Measurements from ENCODE around the gene GOLGA6L22.
"Not testable (repeated sequence)": the region's sequence is repeated elsewhere in the genome, so short reads cannot be mapped to it uniquely, and the experiment has no call there.

The GOLGA6L22 gene

GRCh38 chr15:22458603-22459002, at the start of gene GOLGA6L22:
GOLGA6L22 (plus strand) TSS chr15:22458903; CDS start chr15:22458994, 91 bp downstream.
- not testable (repeated sequence) for DNase-seq

GRCh38 chr15:22417288-22417687, 41.4 kb upstream of the GOLGA6L22 start:
- not testable (repeated sequence) for DNase-seq

- not testable (repeated sequence) for DNase-seq
Measured at GRCh38 chr15:22417795-22418194, 40.9 kb upstream of the GOLGA6L22 start.

GRCh38 chr15:22418212-22418611, 40.5 kb upstream of the GOLGA6L22 start:
- not testable (repeated sequence) for DNase-seq

- DNase-seq: not testable (repeated sequence)
Measured at GRCh38 chr15:22418666-22419065, 40.0 kb upstream of the GOLGA6L22 start.

- DNase-seq: not testable (repeated sequence)
Measured at GRCh38 chr15:22420340-22420739, 38.4 kb upstream of the GOLGA6L22 start.

GRCh38 chr15:22429426-22429825, 29.3 kb upstream of the GOLGA6L22 start:
- not testable (repeated sequence) for DNase-seq

- not testable (repeated sequence) for DNase-seq
Measured at GRCh38 chr15:22431687-22432086, 27.0 kb upstream of the GOLGA6L22 start.

- DNase-seq: not testable (repeated sequence)
Measured at GRCh38 chr15:22494490-22495113, 35.9 kb downstream of the GOLGA6L22 start.

GRCh38 chr15:22497200-22497599, 38.5 kb downstream of the GOLGA6L22 start:
- not testable (repeated sequence) for DNase-seq

- not testable (repeated sequence) for DNase-seq
Measured at GRCh38 chr15:22498220-22498925, 39.7 kb downstream of the GOLGA6L22 start.

GRCh38 chr15:22502272-22502671, 43.6 kb downstream of the GOLGA6L22 start:
- DNase-seq: not testable (repeated sequence)

- not testable (repeated sequence) for DNase-seq
Measured at GRCh38 chr15:22506959-22507358, 48.3 kb downstream of the GOLGA6L22 start.

GRCh38 chr15:22516140-22516539, 57.4 kb downstream of the GOLGA6L22 start:
- DNase-seq: not testable (repeated sequence)

Measured in NCI-H187 treated with DMSO at 0.1 percent for 48 hours (cell line).